ENCODE results near the gene EVX1.

EVX1 gene

GRCh38 chr7:27249724-27250556 lies 7.3 kb downstream of the EVX1 start:
- DNase-seq (ENCODE audit: low spot score), result no peak

- DNase-seq (ENCODE audit: low spot score), result no peak
Observed at GRCh38 chr7:27250557-27251070, 8.0 kb downstream of the EVX1 start.

- DNase-seq (ENCODE audit: low spot score), result no peak
Observed at GRCh38 chr7:27251136-27251651, 8.6 kb downstream of the EVX1 start.

- DNase-seq (ENCODE audit: low spot score), result no peak
Observed at GRCh38 chr7:27251652-27252590, 9.3 kb downstream of the EVX1 start.

GRCh38 chr7:27254625-27255024 lies 12.0 kb downstream of the EVX1 start:
- DNase-seq (ENCODE audit: low spot score), result no peak

GRCh38 chr7:27260211-27260610 lies 17.6 kb downstream of the EVX1 start:
- DNase-seq (ENCODE audit: low spot score), result no peak

- no peak for DNase-seq (ENCODE audit: low spot score)
Observed at GRCh38 chr7:27262121-27262520, 19.5 kb downstream of the EVX1 start.

GRCh38 chr7:27263781-27264180 lies 21.2 kb downstream of the EVX1 start:
- no peak for DNase-seq (ENCODE audit: low spot score)

GRCh38 chr7:27269455-27269854 lies 26.9 kb downstream of the EVX1 start:
- no peak for DNase-seq (ENCODE audit: low spot score)

GRCh38 chr7:27271384-27271783 lies 28.8 kb downstream of the EVX1 start:
- DNase-seq (ENCODE audit: low spot score), result no peak

- DNase-seq (ENCODE audit: low spot score), result peak; percentile 13
Observed at GRCh38 chr7:27277628-27278027, 35.0 kb downstream of the EVX1 start.

GRCh38 chr7:27283558-27283957 lies 41.0 kb downstream of the EVX1 start:
- DNase-seq (ENCODE audit: low spot score), result no peak

GRCh38 chr7:27295236-27295635 lies 52.6 kb downstream of the EVX1 start:
- DNase-seq (ENCODE audit: low spot score), result no peak

GRCh38 chr7:27297356-27297755 lies 54.8 kb downstream of the EVX1 start:
- DNase-seq (ENCODE audit: low spot score), result no peak

Measured in hepatic stellate cell (primary cell).